GM23338 (cell line): ENCODE measurements around the gene GLRX. TPM values are rescaled to one million over a fixed set of nuclear protein-coding genes. Genes with fewer than 3 reads are reported as not detected.

Source experiments
- ATAC-seq: fragments of 200-7000 bp; cut with Tn5 transposase; 3 replicates; pipeline ENCODE4 v1.9.1; 2020
- DNase-seq: peaks from one replicate; pipeline ENCODE4 v3.0.0-alpha.2; 2015; ENCODE audit warnings: low spot score
- H2AFZ ChIP-seq: fragments of 200-600 bp; sonication (generic); 2 replicates; pipeline ENCODE4 v1.8.0; 2016; ENCODE audit warnings: antibody characterized with exemption, mild to moderate bottlenecking, moderate library complexity
- H3F3A ChIP-seq: fragments of 200-600 bp; sonication (generic); replicated peaks from 2 replicates; pipeline ENCODE4 v1.8.0; 2017; ENCODE audit warnings: antibody characterized with exemption, mixed run types, low read depth
- H3K27ac ChIP-seq: fragments of 200-600 bp; sonication (generic); 2 replicates; pipeline ENCODE4 v1.6.1; 2016; ENCODE audit warnings: low read depth
- H3K27me3 ChIP-seq: fragments of 200-600 bp; sonication (generic); 2 replicates; pipeline ENCODE4 v1.8.0; 2016; ENCODE audit warnings: mild to moderate bottlenecking, mixed run types, moderate library complexity; ENCODE audit not compliant: insufficient read depth
- H3K36me3 ChIP-seq: fragments of 200-600 bp; sonication (generic); 2 replicates; pipeline ENCODE4 v1.8.0; 2016; ENCODE audit warnings: mild to moderate bottlenecking; ENCODE audit not compliant: insufficient read depth
- H3K4me1 ChIP-seq: fragments of 200-600 bp; sonication (generic); 2 replicates; pipeline ENCODE4 v1.8.0; 2016; ENCODE audit warnings: mild to moderate bottlenecking, moderate library complexity; ENCODE audit not compliant: insufficient read depth
- H3K4me2 ChIP-seq: fragments of 200-600 bp; sonication (generic); 2 replicates; pipeline ENCODE4 v1.7.1; 2017; ENCODE audit warnings: mixed run types
- H3K4me3 ChIP-seq: fragments of 200-600 bp; sonication (generic); 2 replicates; pipeline ENCODE4 v1.6.1; 2016; ENCODE audit warnings: mixed run types
- H3K79me2 ChIP-seq: fragments of 200-600 bp; sonication (generic); replicated peaks from 2 replicates; pipeline ENCODE4 v1.8.0; 2017; ENCODE audit warnings: mild to moderate bottlenecking; ENCODE audit not compliant: insufficient read depth
- H3K9me2 ChIP-seq: fragments of 200-600 bp; sonication (generic); 2 replicates; pipeline ENCODE4 v1.8.0; 2017; ENCODE audit not compliant: insufficient read depth
- H4K20me1 ChIP-seq: fragments of 200-600 bp; sonication (generic); replicated peaks from 2 replicates; pipeline ENCODE4 v1.8.0; 2017; ENCODE audit warnings: mild to moderate bottlenecking; ENCODE audit not compliant: insufficient read depth
- H3K27ac Mint-ChIP-seq: 2 replicates; pipeline ENCODE4 v1.8.0; 2020; ENCODE audit warnings: inconsistent platforms, mild to moderate bottlenecking, moderate library complexity, mixed read lengths
- H3K27me3 Mint-ChIP-seq: 3 replicates; pipeline ENCODE4 v1.8.0; 2022; ENCODE audit warnings: low read depth, mild to moderate bottlenecking, moderate library complexity, mixed read lengths, inconsistent platforms; ENCODE audit not compliant: insufficient read depth, poor library complexity
- H3K36me3 Mint-ChIP-seq: 3 replicates; pipeline ENCODE4 v1.8.0; 2021; ENCODE audit warnings: low read depth, mild to moderate bottlenecking, inconsistent platforms, moderate library complexity, mixed read lengths
- H3K4me1 Mint-ChIP-seq: 3 replicates; pipeline ENCODE4 v1.8.0; 2020; ENCODE audit warnings: mild to moderate bottlenecking, inconsistent platforms, mixed read lengths
- H3K4me3 Mint-ChIP-seq: 3 replicates; pipeline ENCODE4 v1.8.0; 2021; ENCODE audit warnings: moderate library complexity, mild to moderate bottlenecking, inconsistent platforms, mixed read lengths
- H3K9me3 Mint-ChIP-seq: 3 replicates; pipeline ENCODE4 v1.8.0; 2020; ENCODE audit warnings: moderate library complexity, mild to moderate bottlenecking, inconsistent platforms, mixed read lengths
- CREB1 ChIP-seq: fragments of 250-450 bp; sonication (Bioruptor Pico); IDR thresholded peaks from 2 replicates; pipeline ENCODE4 v1.5.0; 2020; ENCODE audit warnings: low read depth, mild to moderate bottlenecking, moderate library complexity
- CTCF ChIP-seq, 2 experiments: fragments of 200-600 bp in 1 of 2; sonication (generic) in 1 of 2; conservative IDR thresholded peaks; 2 replicates each; pipeline versions ENCODE4 v1.5.1 to v1.6.1; 2016 to 2017; ENCODE audit warnings: antibody characterized with exemption in 2 of 2, low read depth in 2 of 2, mild to moderate bottlenecking in 2 of 2, moderate library complexity in 1 of 2
- ETS1 ChIP-seq: IDR thresholded peaks from 2 replicates; pipeline ENCODE4 v1.6.1; 2016; ENCODE audit warnings: antibody characterized with exemption
- EZH2 ChIP-seq: fragments of 200-600 bp; sonication (generic); IDR thresholded peaks from one replicate; pipeline ENCODE4 v1.8.0; 2017; ENCODE audit warnings: antibody characterized with exemption, mild to moderate bottlenecking, low read depth; ENCODE audit not compliant: unreplicated experiment
- EZH2phosphoT487 ChIP-seq: fragments of 200-600 bp; sonication (generic); IDR thresholded peaks from one replicate; pipeline ENCODE4 v1.8.1; 2018; ENCODE audit warnings: antibody characterized with exemption; ENCODE audit not compliant: unreplicated experiment
- JUNB ChIP-seq: IDR thresholded peaks from one replicate; pipeline ENCODE4 v1.6.1; 2016; ENCODE audit warnings: antibody characterized with exemption; ENCODE audit not compliant: unreplicated experiment
- NANOG ChIP-seq: IDR thresholded peaks from 2 replicates; pipeline ENCODE4 v1.6.1; 2016; ENCODE audit warnings: antibody characterized with exemption, borderline replicate concordance
- POLR2AphosphoS5 ChIP-seq: IDR thresholded peaks from 2 replicates; pipeline ENCODE4 v1.6.1; 2016; ENCODE audit warnings: antibody characterized with exemption, low read depth
- REST ChIP-seq: IDR thresholded peaks from one replicate; pipeline ENCODE4 v1.6.1; 2018; ENCODE audit warnings: antibody characterized with exemption; ENCODE audit not compliant: unreplicated experiment
- STAT1 ChIP-seq: IDR thresholded peaks from one replicate; pipeline ENCODE4 v1.6.1; 2016; ENCODE audit warnings: antibody characterized with exemption; ENCODE audit not compliant: unreplicated experiment
- ZNF114 ChIP-seq: fragments of 250-450 bp; sonication (Bioruptor Pico); IDR thresholded peaks from 2 replicates; pipeline ENCODE4 v1.5.0; 2020; ENCODE audit warnings: mild to moderate bottlenecking, moderate library complexity
- ZNF331 ChIP-seq: fragments of 250-450 bp; sonication (Bioruptor Pico); IDR thresholded peaks from 2 replicates; pipeline ENCODE4 v1.5.0; 2020; ENCODE audit warnings: low read depth, mild to moderate bottlenecking, moderate library complexity
- ZNF462 ChIP-seq: fragments of 250-450 bp; sonication (Bioruptor Pico); IDR thresholded peaks from 2 replicates; pipeline ENCODE4 v1.5.0; 2020; ENCODE audit warnings: mild to moderate bottlenecking, moderate library complexity
- polyA plus RNA-seq: library from polyadenylated mRNA; unstranded; fragments of >200 nt; fragmentation: Nextera tagmentation; extraction: Ambion mirVana; gene quantifications from 2 replicates; pipeline ENCODE4 v1.2.1, GENCODE V29; 2016
- total RNA-seq: library from RNA; depleted of rRNA; stranded (reverse); fragments of >200 nt; shearing (Covaris generic); gene quantifications from 2 replicates; pipeline ENCODE4 v1.2.3, GENCODE V29; 2014

Gene GLRX
- total and polyA plus RNA-seq, 2 experiments from 2014 or later = 9.5 to 42.2 TPM

DNA sequence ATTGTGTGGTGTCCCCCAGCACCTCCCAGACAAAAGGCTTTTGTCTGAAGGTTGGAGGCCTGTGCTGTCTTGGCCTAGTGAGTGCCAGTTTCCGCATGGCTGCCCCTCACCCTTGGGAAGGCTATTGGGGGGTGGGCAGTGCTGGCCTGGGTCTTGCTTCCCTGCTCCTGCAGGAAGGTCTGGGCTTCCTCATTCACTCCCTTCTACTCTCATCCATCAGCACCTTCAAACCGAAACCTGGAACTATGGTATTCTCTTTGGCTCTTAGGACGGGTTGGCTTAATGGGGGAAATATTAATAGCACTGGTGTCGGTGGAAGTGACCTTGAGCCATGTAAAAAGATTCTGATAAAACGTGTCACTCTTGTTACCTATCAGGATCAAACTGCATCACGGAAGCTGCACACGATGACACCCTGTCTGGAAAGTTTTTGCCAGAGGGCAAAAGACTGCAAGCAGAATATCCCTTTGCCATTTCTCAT, 34.0 kb upstream of the GLRX start:
- no peak for ATAC-seq

More for the DNA sequence above, 34.0 kb upstream of the GLRX start:
- H3F3A ChIP-seq = no peaks in the 10 kb centered on the region
- no peaks in the 10 kb centered on the region for H3K27me3 ChIP-seq
- H3K36me3 ChIP-seq = no peaks in the 10 kb centered on the region
- Mint-ChIP-seq H3K4me3 (no peak overlapping the region), H3K4me1 (peaks cover 16% of the 10 kb centered on the region; the same call in 2 of the 3 replicates), H3K36me3 (no peaks in the 10 kb centered on the region), H3K9me3 (no peaks in the 10 kb centered on the region), H3K27me3 (peaks cover 7% of the 10 kb centered on the region), H3K27ac (no peak overlapping the region)
- no peaks in the 10 kb centered on the region for H4K20me1 ChIP-seq
- no peaks in the 10 kb centered on the region; the same call in 1 of the 2 replicates for H3K4me1 ChIP-seq
- no peak overlapping the region for H2AFZ ChIP-seq
- H3K4me2 ChIP-seq = no peak overlapping the region
- no peak overlapping the region for H3K4me3 ChIP-seq
- no peaks in the 10 kb centered on the region for H3K79me2 ChIP-seq
- H3K9me2 ChIP-seq = no peaks in the 10 kb centered on the region
- no peak overlapping the region for H3K27ac ChIP-seq
- no peak for TF ChIP-seq CREB1 (CRISPR knock-in tag)
- TF ChIP-seq ZNF331 (CRISPR knock-in tag) = no peak
- no peak for TF ChIP-seq ETS1
- no peak for TF ChIP-seq ZNF462 (CRISPR knock-in tag)
- no peak for TF ChIP-seq NANOG
- TF ChIP-seq CTCF (conservative IDR thresholded peaks at IDR 0.05; ENCODE audit: low read depth in 2 of 2) = no peak
- no peak for TF ChIP-seq POLR2AphosphoS5
- no peak for TF ChIP-seq REST
- no peak for TF ChIP-seq EZH2phosphoT487
- no peak for TF ChIP-seq ZNF114 (CRISPR knock-in tag)
- TF ChIP-seq JUNB = no peak
- no peak for TF ChIP-seq STAT1
- TF ChIP-seq EZH2 = no peak
- DNase-seq = no peak
